Endothelial cell of umbilical vein (primary cell): ENCODE measurements around the gene SUPT5H. TPM values are rescaled to one million over a fixed set of nuclear protein-coding genes. Genes with fewer than 3 reads are reported as not detected.

Experiments
- BruUV-seq: library from RNA; stranded (reverse); fragments of 400-500 nt; replicated peaks from 2 replicates; lab custom pipeline; 2021; lab: Mats Ljungman, UMichigan
- CTCF ChIA-PET: fragments of 300-600, 350-600 bp; sonication (Branson Sonifier 250); formaldehyde crosslinking; loops from one replicate; lab custom pipeline; 2021; ENCODE audit warnings: antibody characterized with exemption, inconsistent platforms; lab: Charles Lee
- POLR2A ChIA-PET: fragments of 300-600, 350-600 bp; sonication (Branson Sonifier 250); formaldehyde crosslinking; loops from one replicate; lab custom pipeline; 2021; ENCODE audit warnings: antibody characterized with exemption, inconsistent platforms; lab: Charles Lee
- DNase-seq: peaks from one replicate; pipeline ENCODE4 v3.0.0-alpha.2; 2011; ENCODE audit warnings: low read depth, low spot score
- FAIRE-seq: peaks from 2 replicates; lab custom pipeline; 2011; peaks lifted over from hg19 to GRCh38; lab: Jason Lieb, UNC
- H2AFZ ChIP-seq: 2 replicates; pipeline ENCODE4 v1.6.0; 2012; ENCODE audit warnings: low read depth, low read length, control low read depth, inconsistent platforms
- H3K27ac ChIP-seq: 2 replicates; pipeline ENCODE4 v1.5.1; 2011; ENCODE audit warnings: low read depth, mild to moderate bottlenecking, control low read depth, low read length, moderate library complexity; ENCODE audit not compliant: insufficient read depth
- H3K27me3 ChIP-seq, 2 experiments: 2 replicates each; pipeline versions ENCODE4 v1.6.0 to v1.6.1; 2011; ENCODE audit warnings: low read length in 2 of 2, mixed read lengths in 1 of 2; ENCODE audit not compliant: control insufficient read depth in 2 of 2, insufficient read depth in 2 of 2
- H3K36me3 ChIP-seq, 2 experiments: 2 replicates in 1 of 2; 3 replicates in 1 of 2; pipeline ENCODE4 v1.5.1; 2011; ENCODE audit warnings: low read length in 2 of 2, mild to moderate bottlenecking in 1 of 2, moderate library complexity in 1 of 2; ENCODE audit not compliant: control insufficient read depth in 2 of 2, insufficient read depth in 2 of 2; ENCODE audit errors: extremely low read depth in 1 of 2
- H3K4me1 ChIP-seq: 3 replicates; pipeline ENCODE4 v1.5.1; 2011; ENCODE audit warnings: mild to moderate bottlenecking, low read length; ENCODE audit not compliant: control insufficient read depth, insufficient read depth; ENCODE audit errors: extremely low read depth
- H3K4me2 ChIP-seq: 2 replicates; pipeline ENCODE4 v1.6.1; 2011; ENCODE audit warnings: low read length, control low read depth, mixed read lengths; ENCODE audit not compliant: insufficient read depth
- H3K4me3 ChIP-seq, 3 experiments: fragments of 200-600 bp in 1 of 3; sonication (generic), shearing (Covaris generic) in 1 of 3; replicated peaks in 1 of 3; 2 replicates each; pipeline ENCODE4 v1.5.1; 2011 to 2016; ENCODE audit warnings: control low read depth in 3 of 3, low read length in 3 of 3, mild to moderate bottlenecking in 2 of 3, inconsistent platforms in 1 of 3, low read depth in 1 of 3, moderate library complexity in 1 of 3; ENCODE audit not compliant: insufficient read depth in 1 of 3
- H3K79me2 ChIP-seq: 2 replicates; pipeline ENCODE4 v1.6.0; 2012; ENCODE audit warnings: low read length, inconsistent platforms; ENCODE audit not compliant: control insufficient read depth, insufficient read depth
- H3K9ac ChIP-seq: replicated peaks from 2 replicates; pipeline ENCODE3; 2011; ENCODE audit warnings: low read length, control low read depth; ENCODE audit not compliant: insufficient read depth; ENCODE audit errors: extremely low read depth
- H3K9me1 ChIP-seq: replicated peaks from 3 replicates; pipeline ENCODE4 v1.6.0; 2011; ENCODE audit warnings: mild to moderate bottlenecking, low read length; ENCODE audit not compliant: control insufficient read depth, insufficient read depth; ENCODE audit errors: extremely low read depth
- H3K9me3 ChIP-seq: replicated peaks from 2 replicates; pipeline ENCODE4 v1.5.1; 2012; ENCODE audit warnings: low read length, inconsistent platforms; ENCODE audit not compliant: control insufficient read depth, insufficient read depth
- H4K20me1 ChIP-seq: replicated peaks from 2 replicates; pipeline ENCODE3; 2011; ENCODE audit warnings: mild to moderate bottlenecking, low read length; ENCODE audit not compliant: control insufficient read depth, insufficient read depth; ENCODE audit errors: extremely low read depth
- EZH2 ChIP-seq: IDR thresholded peaks from 2 replicates; pipeline ENCODE4 v1.6.1; 2012; ENCODE audit warnings: borderline replicate concordance, low read depth, mild to moderate bottlenecking, moderate library complexity, low read length, inconsistent platforms; ENCODE audit not compliant: severe bottlenecking
- FOS ChIP-seq: IDR thresholded peaks from 2 replicates; pipeline ENCODE4 v1.6.1; 2011; ENCODE audit warnings: mild to moderate bottlenecking, low read length, moderate library complexity, borderline replicate concordance; ENCODE audit not compliant: insufficient read depth
- GATA2 ChIP-seq: IDR thresholded peaks from 2 replicates; pipeline ENCODE4 v1.7.0; 2011; ENCODE audit warnings: low read depth, mild to moderate bottlenecking, moderate library complexity, mixed read lengths, low read length; ENCODE audit not compliant: insufficient read length, insufficient read depth
- JUN ChIP-seq: IDR thresholded peaks from 2 replicates; pipeline ENCODE4 v1.6.1; 2011; ENCODE audit warnings: borderline replicate concordance, low read depth; ENCODE audit not compliant: insufficient read length, insufficient read depth
- POLR2A ChIP-seq: IDR thresholded peaks from 2 replicates; pipeline ENCODE4 v1.6.1; 2012; ENCODE audit warnings: low read depth, mild to moderate bottlenecking, control low read depth, low read length
- POLR2AphosphoS5 ChIP-seq: IDR thresholded peaks from 2 replicates; pipeline ENCODE4 v1.6.1; 2012; ENCODE audit warnings: low read depth, mild to moderate bottlenecking, control low read depth, low read length, moderate library complexity; ENCODE audit not compliant: insufficient read depth
- dilution Hi-C: fragments of 300-500 bp; cut with MboI; formaldehyde crosslinking; loops from one replicate; pipeline ENCODE4 v1.15.0; 2019; ENCODE audit warnings: low sequenced_read_pairs; ENCODE audit not compliant: extremely low pct_ligation_motif_present
- intact Hi-C: fragments of 100-400 bp; cut with micrococcal nuclease; formaldehyde crosslinking; loops from one replicate; pipeline ENCODE4 v1.10.0; 2022
- polyA plus RNA-seq, 4 experiments: library from polyadenylated mRNA; depleted of rRNA in 3 of 4; stranded (reverse) in 3 of 4; unstranded in 1 of 4; fragments of >200 nt; gene quantifications; 2 replicates each; pipeline versions ENCODE4 v1.2.1 to v1.2.3, GENCODE V29; 2011 to 2012; ENCODE audit warnings: missing spikeins in 1 of 4
- total RNA-seq: library from RNA; stranded (reverse); gene quantifications from 2 replicates; pipeline ENCODE4 v1.2.3, GENCODE V29; 2021
- TF ChIP-seq, protein P1 (sequence below): IDR thresholded peaks from 2 replicates; pipeline ENCODE4 v1.6.1; 2011; ENCODE audit not compliant: insufficient read depth, insufficient read length

The SUPT5H gene
- total and polyA plus RNA-seq, 2 donors (not counting 3 experiments of a cell fraction or from before 2014, with no cell fraction given) = 87.6 to 120 TPM

DNA sequence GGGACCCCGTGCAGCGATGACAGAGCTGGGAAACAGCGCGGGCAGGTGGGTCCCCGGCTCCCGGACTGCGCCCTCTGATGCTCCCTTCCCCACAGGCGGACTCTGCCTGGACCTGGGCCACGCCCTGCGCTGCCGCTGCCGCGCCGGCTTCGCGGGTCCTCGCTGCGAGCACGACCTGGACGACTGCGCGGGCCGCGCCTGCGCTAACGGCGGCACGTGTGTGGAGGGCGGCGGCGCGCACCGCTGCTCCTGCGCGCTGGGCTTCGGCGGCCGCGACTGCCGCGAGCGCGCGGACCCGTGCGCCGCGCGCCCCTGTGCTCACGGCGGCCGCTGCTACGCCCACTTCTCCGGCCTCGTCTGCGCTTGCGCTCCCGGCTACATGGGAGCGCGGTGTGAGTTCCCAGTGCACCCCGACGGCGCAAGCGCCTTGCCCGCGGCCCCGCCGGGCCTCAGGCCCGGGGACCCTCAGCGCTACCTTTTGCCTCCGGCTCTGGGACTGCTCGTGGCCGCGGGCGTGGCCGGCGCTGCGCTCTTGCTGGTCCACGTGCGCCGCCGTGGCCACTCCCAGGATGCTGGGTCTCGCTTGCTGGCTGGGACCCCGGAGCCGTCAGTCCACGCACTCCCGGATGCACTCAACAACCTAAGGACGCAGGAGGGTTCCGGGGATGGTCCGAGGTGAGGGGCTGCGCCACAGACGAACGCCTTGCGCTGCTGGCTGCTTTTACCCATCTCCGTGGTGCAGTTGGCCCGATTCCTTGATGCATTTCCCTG lies 61.7 kb downstream of the SUPT5H start:
- peak overlapping the region; percentile 58 for H3K4me2 ChIP-seq
- no peaks in the 10 kb centered on the region for H4K20me1 ChIP-seq
- dilution Hi-C loops = no loop called here
- peaks cover 4% of the 10 kb centered on the region for H3K4me1 ChIP-seq
- intact Hi-C loops = no loop called here
- ChIA-PET POLR2A (no interaction called here), CTCF (interaction anchor here (1.5 kb wide), 1 partner anchor 25 kb away, joined by 3 read pairs; the partner anchor contains the start of gene EID2B)
- BruUV-seq = no TSS peak
- H3K79me2 ChIP-seq = no peaks in the 10 kb centered on the region
- peak overlapping the region; percentile 90 for H2AFZ ChIP-seq
- peak; percentile 43 for FAIRE-seq
- DNase-seq = peak; percentile 69
- H3K27ac ChIP-seq = no peak overlapping the region
- peaks cover 8 to 13% of the 10 kb centered on the region in 2 experiments for H3K27me3 ChIP-seq
- H3K36me3 ChIP-seq = no peaks in the 10 kb centered on the region
- peak overlapping the region in 2 of 3 experiments; percentile 20 to 45 for H3K4me3 ChIP-seq
- H3K9me1 ChIP-seq = no peaks in the 10 kb centered on the region
- no peak overlapping the region for H3K9ac ChIP-seq
- H3K9me3 ChIP-seq = no peaks in the 10 kb centered on the region
- TF ChIP-seq, protein P1, sequence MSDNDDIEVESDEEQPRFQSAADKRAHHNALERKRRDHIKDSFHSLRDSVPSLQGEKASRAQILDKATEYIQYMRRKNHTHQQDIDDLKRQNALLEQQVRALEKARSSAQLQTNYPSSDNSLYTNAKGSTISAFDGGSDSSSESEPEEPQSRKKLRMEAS = peak; percentile 74
- no peak for TF ChIP-seq FOS
- peak; percentile 52 for TF ChIP-seq POLR2AphosphoS5
- TF ChIP-seq EZH2 = peak; percentile 40
- no peak for TF ChIP-seq JUN
- no peak for TF ChIP-seq POLR2A
- no peak for TF ChIP-seq GATA2
